Small intestine (tissue), 7 donors: Measurements from ENCODE around the gene TP73. TPM values are rescaled to one million over a fixed set of nuclear protein-coding genes. Genes with fewer than 3 reads are reported as not detected.

Source experiments
- DNase-seq, 2 donors: peaks; one replicate each; pipeline versions ENCODE4 v3.0.0 to v3.0.0-alpha.2; 2013
- FAIRE-seq: peaks from 2 replicates; lab custom pipeline; 2012; peaks lifted over from hg19 to GRCh38; lab: Jason Lieb, UNC
- H3K27ac ChIP-seq, 3 donors: one replicate each; pipeline ENCODE4 v1.5.1; 2013; ENCODE audit warnings: low read length in 2 of 3, mild to moderate bottlenecking in 2 of 3, control low read depth in 1 of 3, inconsistent platforms in 1 of 3, low read depth in 1 of 3, moderate library complexity in 1 of 3
- H3K27me3 ChIP-seq, 3 donors: one replicate each; pipeline ENCODE4 v1.6.1; 2013; ENCODE audit warnings: low read length in 3 of 3, inconsistent platforms in 1 of 3; ENCODE audit not compliant: control insufficient read depth in 3 of 3, insufficient read depth in 3 of 3
- H3K36me3 ChIP-seq, 3 donors: one replicate each; pipeline ENCODE4 v1.6.1; 2013; ENCODE audit warnings: low read length in 3 of 3, inconsistent platforms in 1 of 3, low read depth in 1 of 3, mild to moderate bottlenecking in 1 of 3, moderate library complexity in 1 of 3; ENCODE audit not compliant: control insufficient read depth in 3 of 3, insufficient read depth in 2 of 3
- H3K4me1 ChIP-seq, 3 donors: one replicate each; pipeline ENCODE4 v1.6.1; 2013; ENCODE audit warnings: low read length in 2 of 3, inconsistent platforms in 1 of 3, low read depth in 1 of 3, mild to moderate bottlenecking in 1 of 3, moderate library complexity in 1 of 3; ENCODE audit not compliant: control insufficient read depth in 3 of 3, insufficient read depth in 2 of 3
- H3K4me3 ChIP-seq, 3 donors: one replicate each; pipeline ENCODE4 v1.5.1; 2013; ENCODE audit warnings: low read length in 3 of 3, control low read depth in 1 of 3, inconsistent platforms in 1 of 3, low read depth in 1 of 3, mild to moderate bottlenecking in 1 of 3, moderate library complexity in 1 of 3
- H3K9me3 ChIP-seq, 2 donors: one replicate each; pipeline ENCODE4 v1.6.1; 2013; ENCODE audit warnings: low read depth in 1 of 2, low read length in 1 of 2; ENCODE audit not compliant: control insufficient read depth in 2 of 2, insufficient read depth in 1 of 2
- WGBS, 3 donors: extraction: QIAGEN DNeasy Blood & Tissue Kit; methylation state at CpG; one replicate each; pipeline ENCODE4 v1.1.7; 2013; 5-methylcytosine and 5-hydroxymethylcytosine counted together
- polyA plus RNA-seq, 4 donors: library from polyadenylated mRNA; stranded (reverse) in 3 of 4; unstranded in 1 of 4; fragments of 200-250 nt in 3 of 4; fragments of 120-200 nt in 1 of 4; gene quantifications; one replicate each; pipeline versions ENCODE4 v1.2.1 to v1.2.3, GENCODE V29; 2013
- donor health status: healthy with polysubstance abuse.
- donor health status: control.
- donor health status: control.
- donor health status: Bipolar disorder and iron deficiency.
- donor health status: healthy.

Gene TP73
- polyA plus RNA-seq, 4 donors, result 0.15 to 0.59 TPM; not detected in 2

DNA sequence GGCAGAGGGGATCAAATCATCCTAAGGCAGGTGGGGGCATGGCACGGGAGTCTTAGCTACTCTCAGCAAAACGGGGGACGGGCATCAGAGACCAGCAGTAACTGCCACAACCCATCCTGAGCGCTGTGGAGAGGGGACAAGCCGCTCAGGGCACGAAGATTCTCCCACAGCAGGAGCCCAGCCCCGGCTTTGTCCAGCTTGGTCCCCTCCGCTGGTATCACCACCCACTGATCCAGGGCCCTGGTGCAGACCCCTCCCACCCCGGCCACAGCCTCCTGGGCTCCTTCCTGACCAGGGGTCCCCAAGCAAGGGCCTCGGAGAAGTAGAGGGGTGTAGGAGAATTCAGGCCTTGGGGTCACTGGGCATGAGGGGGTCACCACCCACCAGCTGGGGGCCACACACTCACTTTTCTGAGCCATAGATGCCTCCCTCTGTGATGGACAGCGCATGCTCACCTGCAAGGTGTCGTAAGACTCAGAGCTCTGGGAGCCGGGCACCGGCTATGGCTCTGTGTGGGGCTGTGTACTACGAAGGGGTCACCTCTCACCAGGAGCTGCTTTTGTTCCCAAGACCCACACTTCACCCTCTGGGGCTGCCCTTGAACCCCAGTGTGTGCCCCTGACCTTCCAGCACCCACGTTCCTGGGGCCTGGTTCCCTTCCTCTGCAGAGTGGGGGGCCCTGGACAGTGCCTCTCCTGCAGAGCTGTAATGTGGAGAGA is 117.9 kb downstream of the TP73 start:
- no peak for FAIRE-seq
- no peak for DNase-seq
- Histone ChIP-seq H3K36me3 (no peaks in the 10 kb centered on the region), H3K9me3 (no peaks in the 10 kb centered on the region), H3K4me1 (peaks cover 0 to 23% (median under 1%) of the 10 kb centered on the region in 3 donors), H3K27ac (no peak overlapping the region), H3K27me3 (peaks cover 0 to 2% (median 0%) of the 10 kb centered on the region in 3 donors), H3K4me3 (no peak overlapping the region)
- WGBS, 3 donors, result 84 to 89% (median 85%) methylated on average over 16 of the region's 16 CpGs

DNA sequence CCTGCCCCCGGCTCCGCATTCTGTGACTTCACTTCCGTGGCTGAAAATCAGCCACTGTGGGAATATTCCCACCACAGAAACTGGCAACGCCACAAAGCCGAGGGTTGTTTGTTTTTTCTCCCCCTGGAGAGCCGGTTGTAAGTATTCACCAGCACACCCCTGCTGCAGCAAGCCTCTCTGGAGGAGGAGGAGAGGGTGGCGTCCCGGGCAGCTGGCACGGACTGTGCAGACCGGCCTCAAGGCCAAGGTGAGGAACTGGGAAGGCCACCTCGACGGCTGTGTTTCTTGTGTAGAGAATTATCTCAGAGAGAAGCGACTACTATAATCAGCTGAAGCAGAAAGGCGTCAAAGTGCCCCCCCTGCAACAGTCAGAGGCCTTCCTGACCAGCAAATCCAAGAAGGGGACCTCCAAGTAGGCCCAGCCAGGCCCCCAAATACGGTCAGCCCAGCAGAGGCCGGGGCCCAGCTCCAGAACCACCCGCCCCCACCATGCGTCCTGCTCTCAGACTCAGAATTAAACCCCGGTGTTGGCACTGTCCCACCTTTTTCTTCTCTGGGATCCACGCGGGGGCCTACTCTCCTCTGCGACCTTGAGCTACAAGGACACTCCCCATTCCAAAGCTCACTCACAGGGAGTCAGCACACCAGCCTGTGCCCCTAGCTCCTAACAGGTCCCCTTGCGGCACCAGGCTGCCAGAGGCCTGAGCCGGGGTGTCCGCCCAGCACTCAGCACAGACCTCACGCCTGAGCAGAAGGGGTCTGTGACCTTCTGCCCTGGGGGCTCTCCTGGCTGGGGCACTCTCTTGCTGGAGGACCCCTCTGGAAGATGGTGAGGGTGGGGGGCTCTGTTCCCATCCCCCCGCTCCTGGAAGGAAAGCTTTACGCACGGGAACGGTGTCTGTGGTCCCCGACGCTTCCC is 119.1 kb downstream of the TP73 start:
- Histone ChIP-seq H3K36me3 (peaks cover 0 to 3% (median 0%) of the 10 kb centered on the region in 3 donors), H3K4me1 (peaks cover 0 to 34% (median 4%) of the 10 kb centered on the region in 3 donors), H3K9me3 (no peaks in the 10 kb centered on the region), H3K27ac (no peak overlapping the region), H3K4me3 (peak overlapping the region; percentile 43 to 50 (median 48)), H3K27me3 (peaks cover 0 to under 1% (median 0%) of the 10 kb centered on the region in 3 donors)
- DNase-seq, result peak in 1 of 2 donors; percentile 64
- FAIRE-seq, result no peak
- 22 to 49% (median 36%) methylated on average over 29 to 32 of the region's 32 CpGs for WGBS, 3 donors

DNA sequence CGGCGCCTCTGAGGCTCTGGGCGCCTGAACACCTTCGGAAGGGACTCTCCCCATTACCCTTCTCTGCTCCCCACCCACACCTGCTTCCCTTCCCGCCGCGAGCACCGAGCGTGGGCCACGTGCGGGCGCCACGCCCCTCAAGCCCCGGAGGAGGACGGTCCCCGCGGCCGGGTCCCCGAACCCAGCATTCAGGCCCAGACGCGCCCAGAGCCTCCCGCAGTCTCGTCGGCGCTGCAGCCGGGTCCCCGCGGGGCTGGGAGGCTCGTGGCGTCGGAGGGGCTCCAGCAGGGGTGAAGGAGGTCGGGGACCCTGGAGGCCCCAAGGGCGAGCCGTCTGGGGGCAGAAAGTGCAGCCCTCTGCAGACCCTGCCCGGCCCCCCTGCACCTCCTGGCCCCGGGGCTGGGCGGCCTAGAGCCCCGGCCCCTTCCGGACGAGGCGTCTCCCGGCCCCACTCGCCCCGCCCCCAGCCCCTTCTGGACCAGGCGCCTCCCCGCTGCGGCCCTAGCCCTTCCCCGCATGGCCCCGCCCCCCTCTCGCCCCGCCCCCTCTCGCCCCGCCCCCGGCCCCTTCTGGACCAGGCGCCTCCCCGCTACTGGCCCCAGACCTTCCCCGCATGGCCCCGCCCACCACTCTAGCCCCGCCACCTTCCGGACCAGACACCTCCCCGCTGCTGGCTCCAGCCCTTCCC is 119.9 kb downstream of the TP73 start:
- Histone ChIP-seq H3K4me3 (peak overlapping the region; percentile 43 to 50 (median 48)), H3K27ac (peak overlapping the region in 1 of 3 donors; percentile 45), H3K36me3 (peaks cover 0 to 4% (median 0%) of the 10 kb centered on the region in 3 donors), H3K9me3 (no peaks in the 10 kb centered on the region), H3K4me1 (peaks cover 0 to 40% (median 4%) of the 10 kb centered on the region in 3 donors), H3K27me3 (no peaks in the 10 kb centered on the region)
- FAIRE-seq (no peak), DNase-seq (peak; percentile 74 to 93)
- WGBS, 3 donors, result 0 to 2% (median 1%) methylated on average over 30 to 61 of the region's 61 CpGs

GRCh38 chr1:3772715-3773571 is 120.6 kb downstream of the TP73 start, which contains the start of gene SMIM1:
SMIM1 (plus strand) TSS chr1:3772749; CDS start chr1:3775374, 2,625 bp downstream.
- H3K36me3 ChIP-seq, result peaks cover 0 to 5% (median 0%) of the 10 kb centered on the region in 3 donors
- H3K4me3 ChIP-seq, result peak within 1 kb of the TSS; percentile 48 to 60 (median 50)
- H3K27me3 ChIP-seq, result no peaks in the 10 kb centered on the region
- H3K27ac ChIP-seq, result peak within 1 kb of the TSS in 2 of 3 donors; percentile 9 to 77
- 8 to 16% (median 14%) methylated on average over 33 to 55 of the region's 55 CpGs for WGBS, 3 donors
- H3K4me1 ChIP-seq, result peaks cover 0 to 40% (median 4%) of the 10 kb centered on the region in 3 donors
- FAIRE-seq (no peak), DNase-seq (peak in 1 of 2 donors; percentile 80)
- H3K9me3 ChIP-seq, result no peaks in the 10 kb centered on the region

DNA sequence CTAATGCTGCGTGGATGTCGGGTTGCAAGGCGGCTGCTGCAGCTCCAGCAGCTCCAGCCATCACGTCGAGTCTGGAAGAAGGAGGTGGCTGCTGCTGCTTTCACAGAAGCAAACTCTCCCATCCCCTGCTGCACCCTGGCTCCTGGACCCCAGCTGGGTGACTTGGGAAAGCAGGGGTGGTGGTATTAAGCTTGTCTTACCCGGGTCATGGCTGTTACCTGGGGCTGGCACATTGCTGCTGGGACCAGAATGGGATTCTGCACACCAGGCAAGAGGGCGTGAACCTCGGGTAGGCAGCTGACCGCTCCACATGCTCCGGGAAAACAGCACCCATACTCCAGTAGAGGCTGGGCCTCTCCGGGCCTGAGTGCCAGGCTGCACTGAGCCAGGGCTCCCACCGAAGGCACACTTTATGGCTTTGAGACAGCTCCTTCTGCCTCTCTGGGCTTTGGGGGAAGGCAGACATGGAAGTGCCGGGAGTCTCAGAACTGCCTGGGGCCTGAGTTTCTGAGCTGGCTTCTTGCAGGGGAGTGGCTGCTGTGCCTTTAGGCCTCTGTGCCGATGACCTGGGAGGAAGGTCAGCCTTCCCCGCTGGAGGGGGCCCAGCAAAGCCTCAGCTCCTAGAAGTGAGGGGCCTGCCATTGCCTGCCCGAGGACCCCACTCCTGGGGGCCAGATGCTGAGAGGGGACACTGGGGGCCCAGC is 121.4 kb downstream of the TP73 start:
- no peak for DNase-seq
- no peaks in the 10 kb centered on the region for H3K27me3 ChIP-seq
- peak overlapping the region in 2 of 3 donors; percentile 9 to 77 for H3K27ac ChIP-seq
- no peaks in the 10 kb centered on the region for H3K9me3 ChIP-seq
- WGBS, 3 donors, result 65 to 76% (median 74%) methylated on average over 16 of the region's 16 CpGs
- FAIRE-seq, result no peak
- peak overlapping the region in 1 of 3 donors; percentile 60 for H3K4me3 ChIP-seq
- H3K4me1 ChIP-seq, result peaks cover 0 to 40% (median 4%) of the 10 kb centered on the region in 3 donors
- peaks cover 0 to 13% (median 0%) of the 10 kb centered on the region in 3 donors for H3K36me3 ChIP-seq

- Histone ChIP-seq H3K9me3 (no peaks in the 10 kb centered on the region), H3K27ac (no peak overlapping the region), H3K4me1 (peaks cover 0 to 40% (median 4%) of the 10 kb centered on the region in 3 donors), H3K36me3 (peaks cover 0 to 20% (median 0%) of the 10 kb centered on the region in 3 donors), H3K4me3 (peak overlapping the region in 1 of 3 donors; percentile 60), H3K27me3 (no peaks in the 10 kb centered on the region)
- no peak for DNase-seq
- FAIRE-seq, result no peak
- 74 to 78% (median 74%) methylated on average over 17 to 19 of the region's 19 CpGs for WGBS, 3 donors
Observed at GRCh38 chr1:3774276-3774945, 122.1 kb downstream of the TP73 start.
